NB4 (cell line): ENCODE measurements around the gene SPATA13.

ENCODE experiments used
- CTCF ChIP-seq: IDR thresholded peaks from one replicate; pipeline ENCODE4 v1.5.1; 2012; ENCODE audit warnings: low read depth, low read length
- MAX ChIP-seq: IDR thresholded peaks from 2 replicates; pipeline ENCODE4 v1.6.1; 2011; ENCODE audit warnings: low read depth, low read length
- MYC ChIP-seq: IDR thresholded peaks from 2 replicates; pipeline ENCODE4 v1.6.1; 2011; ENCODE audit warnings: low read depth, low read length
- POLR2A ChIP-seq: IDR thresholded peaks from 2 replicates; pipeline ENCODE4 v1.6.1; 2011; ENCODE audit warnings: mild to moderate bottlenecking; ENCODE audit not compliant: insufficient read length; ENCODE audit errors: extremely low read depth

DNA sequence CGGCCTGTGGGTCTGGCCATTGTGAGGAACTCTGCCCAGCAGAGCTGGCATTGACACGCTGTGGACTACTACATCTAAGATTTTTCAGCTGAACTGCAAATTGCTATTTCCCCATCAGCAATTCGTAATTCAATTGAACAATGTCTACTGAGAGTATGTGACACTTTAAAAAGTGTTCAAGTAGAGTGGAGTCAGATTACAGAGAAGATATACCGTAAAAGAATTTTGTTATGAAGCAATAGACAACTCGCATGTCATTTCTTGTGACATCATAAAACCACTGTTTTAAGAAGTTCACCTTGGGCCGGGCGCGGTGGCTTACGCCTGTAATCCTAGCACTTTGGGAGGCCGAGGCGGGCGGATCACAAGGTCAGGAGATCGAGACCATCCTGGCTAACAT, 116.3 kb downstream of the SPATA13 start:
- TF ChIP-seq POLR2A (no peak), CTCF (no peak), MAX (no peak), MYC (no peak)
